ENCODE results near the gene EP400.

DNA sequence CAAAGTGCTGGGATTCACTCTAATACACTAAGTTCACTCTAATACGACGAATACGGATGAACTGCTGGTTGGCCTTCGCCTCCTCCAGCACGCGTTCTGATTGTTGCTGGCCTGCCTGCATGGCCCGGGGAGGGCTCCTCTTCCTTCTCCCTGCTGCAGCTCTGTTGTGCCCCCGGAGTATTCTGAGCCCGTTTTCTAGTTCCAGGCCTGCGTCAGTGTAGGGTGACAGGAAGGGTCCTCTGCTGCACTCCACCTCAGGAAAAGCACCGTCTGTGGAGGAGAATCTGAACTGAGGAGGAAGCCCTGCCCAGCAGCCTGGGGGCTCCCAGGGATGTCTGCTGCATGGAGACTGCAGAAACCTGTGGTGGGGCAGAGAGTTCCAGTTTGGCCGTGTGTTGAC lies 150.0 kb downstream of the EP400 start:
- TF ChIP-seq, protein P1, sequence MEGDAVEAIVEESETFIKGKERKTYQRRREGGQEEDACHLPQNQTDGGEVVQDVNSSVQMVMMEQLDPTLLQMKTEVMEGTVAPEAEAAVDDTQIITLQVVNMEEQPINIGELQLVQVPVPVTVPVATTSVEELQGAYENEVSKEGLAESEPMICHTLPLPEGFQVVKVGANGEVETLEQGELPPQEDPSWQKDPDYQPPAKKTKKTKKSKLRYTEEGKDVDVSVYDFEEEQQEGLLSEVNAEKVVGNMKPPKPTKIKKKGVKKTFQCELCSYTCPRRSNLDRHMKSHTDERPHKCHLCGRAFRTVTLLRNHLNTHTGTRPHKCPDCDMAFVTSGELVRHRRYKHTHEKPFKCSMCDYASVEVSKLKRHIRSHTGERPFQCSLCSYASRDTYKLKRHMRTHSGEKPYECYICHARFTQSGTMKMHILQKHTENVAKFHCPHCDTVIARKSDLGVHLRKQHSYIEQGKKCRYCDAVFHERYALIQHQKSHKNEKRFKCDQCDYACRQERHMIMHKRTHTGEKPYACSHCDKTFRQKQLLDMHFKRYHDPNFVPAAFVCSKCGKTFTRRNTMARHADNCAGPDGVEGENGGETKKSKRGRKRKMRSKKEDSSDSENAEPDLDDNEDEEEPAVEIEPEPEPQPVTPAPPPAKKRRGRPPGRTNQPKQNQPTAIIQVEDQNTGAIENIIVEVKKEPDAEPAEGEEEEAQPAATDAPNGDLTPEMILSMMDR (optimal IDR thresholded peaks at IDR 0.05 in 1 of 3, IDR thresholded peaks at IDR 0.05 in 1 of 3, conservative IDR thresholded peaks at IDR 0.05 in 1 of 3; ENCODE audit: extremely low read depth in 1 of 3, insufficient read depth in 2 of 3, low read length in 3 of 3), result no peak
- TF ChIP-seq EZH2 (IDR thresholded peaks at IDR 0.05; ENCODE audit: low read length), result no peak
